ENCODE results near the gene RBM42.

- peak; percentile 53 to 89 (median 81) for TF ChIP-seq CTCF (IDR thresholded peaks at IDR 0.05)
- no peak for TF ChIP-seq POLR2A (IDR thresholded peaks at IDR 0.05)
Measured at GRCh38 chr19:35592226-35592625, 36.6 kb upstream of the RBM42 start.

Measured in body of pancreas (tissue), 4 donors.